ENCODE measurements around the gene TMEM191C.
"Not testable (repeated sequence)": the region's sequence is repeated elsewhere in the genome, so short reads cannot be mapped to it uniquely, and the experiment has no call there.

The TMEM191C gene

DNA sequence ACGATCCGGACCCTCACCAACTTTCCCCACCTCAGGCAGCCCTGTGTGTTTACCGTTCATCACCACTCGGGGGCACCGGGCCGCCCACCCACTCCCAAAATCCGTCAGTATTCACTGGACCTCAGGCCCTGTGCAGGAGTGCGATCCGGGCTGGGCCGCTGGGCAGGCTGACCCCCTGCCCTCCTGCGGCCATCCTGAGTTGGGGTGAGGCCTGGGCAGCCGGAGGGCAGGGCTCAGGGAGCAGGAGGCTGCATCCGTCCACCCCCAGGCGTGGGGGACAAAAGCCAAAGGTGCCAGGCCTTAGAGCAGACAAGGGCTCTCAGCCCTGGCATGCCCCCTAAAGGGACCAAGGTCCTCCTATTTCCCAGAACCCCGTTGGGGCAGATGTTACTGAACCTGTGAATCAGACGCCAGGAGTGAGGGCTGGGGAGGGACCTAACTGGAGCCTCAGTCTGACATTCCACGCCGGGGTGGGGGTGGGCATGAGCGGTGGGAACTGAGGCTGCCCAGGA, 16.8 kb upstream of the TMEM191C start:
- Histone ChIP-seq H3K4me3 (replicated peaks; ENCODE audit: insufficient read depth, low read length) (no peak overlapping the region), H3K27ac (replicated peaks) (no peak overlapping the region), H3K27me3 (ENCODE audit: insufficient read depth, poor library complexity, severe bottlenecking) (no peaks in the 10 kb centered on the region)
- DNase-seq (ENCODE audit: low read depth in 1 of 2, low spot score in 1 of 2): no peak
- TF ChIP-seq CTCF (IDR thresholded peaks at IDR 0.05; ENCODE audit: insufficient read depth, low read length): no peak
- TF ChIP-seq POLR2AphosphoS5 (IDR thresholded peaks at IDR 0.05; ENCODE audit: low read depth): no peak
- TF ChIP-seq GABPA (IDR thresholded peaks at IDR 0.05; ENCODE audit: low read depth): no peak

GRCh38 chr22:21450858-21451353, 16.3 kb upstream of the TMEM191C start:
- Histone ChIP-seq H3K4me3 (replicated peaks; ENCODE audit: insufficient read depth, low read length) (no peak overlapping the region), H3K27me3 (ENCODE audit: insufficient read depth, poor library complexity, severe bottlenecking) (no peaks in the 10 kb centered on the region), H3K27ac (replicated peaks) (no peak overlapping the region)
- peak in 1 of 2 experiments; percentile 0 for DNase-seq (ENCODE audit: low read depth in 1 of 2, low spot score in 1 of 2)
- TF ChIP-seq REST (IDR thresholded peaks at IDR 0.05; ENCODE audit: insufficient replicate concordance, low read depth) (no peak), CTCF (IDR thresholded peaks at IDR 0.05; ENCODE audit: insufficient read depth, low read length) (no peak), POLR2AphosphoS5 (IDR thresholded peaks at IDR 0.05; ENCODE audit: low read depth) (no peak), SPI1 (IDR thresholded peaks at IDR 0.05; ENCODE audit: borderline replicate concordance, low read depth) (no peak), GABPA (IDR thresholded peaks at IDR 0.05; ENCODE audit: low read depth) (no peak)

- no peaks in the 10 kb centered on the region for H3K27me3 ChIP-seq (ENCODE audit: insufficient read depth, poor library complexity, severe bottlenecking)
- TF ChIP-seq REST (IDR thresholded peaks at IDR 0.05; ENCODE audit: insufficient replicate concordance, low read depth): no peak
- TF ChIP-seq CTCF (IDR thresholded peaks at IDR 0.05; ENCODE audit: insufficient read depth, low read length): no peak
- no peak for TF ChIP-seq SPI1 (IDR thresholded peaks at IDR 0.05; ENCODE audit: borderline replicate concordance, low read depth)
- no peak for TF ChIP-seq POLR2AphosphoS5 (IDR thresholded peaks at IDR 0.05; ENCODE audit: low read depth)
- no peak for TF ChIP-seq GABPA (IDR thresholded peaks at IDR 0.05; ENCODE audit: low read depth)
- H3K27ac ChIP-seq (replicated peaks): no peak overlapping the region
- peak in 1 of 2 experiments; percentile 0 for DNase-seq (ENCODE audit: low read depth in 1 of 2, low spot score in 1 of 2)
- H3K4me3 ChIP-seq (replicated peaks; ENCODE audit: insufficient read depth, low read length): no peak overlapping the region
Measured at GRCh38 chr22:21451545-21452520, 15.4 kb upstream of the TMEM191C start.

- not testable (repeated sequence) for H3K27me3 ChIP-seq (ENCODE audit: insufficient read depth, poor library complexity, severe bottlenecking); H3K27ac ChIP-seq (replicated peaks); DNase-seq (ENCODE audit: low read depth in 1 of 2, low spot score in 1 of 2); H3K4me3 ChIP-seq (replicated peaks; ENCODE audit: insufficient read depth, low read length)
Measured at GRCh38 chr22:21452666-21453065, 14.5 kb upstream of the TMEM191C start.

DNA sequence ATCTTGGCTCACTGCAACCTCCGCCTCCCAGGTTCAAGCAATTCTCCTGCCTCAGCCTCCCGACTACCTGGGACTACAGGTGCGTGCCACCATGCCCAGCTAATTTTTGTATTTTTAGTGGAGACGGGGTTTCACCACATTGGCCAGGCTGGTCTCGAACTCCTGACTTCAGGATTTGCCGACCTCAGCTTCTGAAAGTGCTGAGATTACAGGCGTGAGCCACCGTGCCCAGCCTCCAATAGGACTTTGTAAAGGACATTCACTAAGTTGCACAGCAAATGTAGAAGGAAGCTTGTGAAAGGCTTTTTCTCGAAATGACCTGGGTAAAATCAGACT, 12.2 kb upstream of the TMEM191C start:
- H3K27me3 ChIP-seq (ENCODE audit: insufficient read depth, poor library complexity, severe bottlenecking); H3K4me3 ChIP-seq (replicated peaks; ENCODE audit: insufficient read depth, low read length); DNase-seq (ENCODE audit: low read depth in 1 of 2, low spot score in 1 of 2); H3K27ac ChIP-seq (replicated peaks): not testable (repeated sequence)

All from HL-60 (cell line).